Left kidney (tissue), 2 donors: ENCODE data around the gene UVRAG. TPM values are rescaled to one million over a fixed set of nuclear protein-coding genes. Genes with fewer than 3 reads are reported as not detected.

ENCODE experiments used
- DNase-seq: peaks from one replicate; pipeline ENCODE4 v3.0.0-alpha.2; 2013
- polyA plus RNA-seq: library from polyadenylated mRNA; unstranded; fragments of 120-200 nt; gene quantifications from one replicate; pipeline ENCODE4 v1.2.1, GENCODE V29; 2013; ENCODE audit not compliant: insufficient read length

UVRAG gene
- polyA plus RNA-seq, 1 donor, result 19.5 TPM

DNA sequence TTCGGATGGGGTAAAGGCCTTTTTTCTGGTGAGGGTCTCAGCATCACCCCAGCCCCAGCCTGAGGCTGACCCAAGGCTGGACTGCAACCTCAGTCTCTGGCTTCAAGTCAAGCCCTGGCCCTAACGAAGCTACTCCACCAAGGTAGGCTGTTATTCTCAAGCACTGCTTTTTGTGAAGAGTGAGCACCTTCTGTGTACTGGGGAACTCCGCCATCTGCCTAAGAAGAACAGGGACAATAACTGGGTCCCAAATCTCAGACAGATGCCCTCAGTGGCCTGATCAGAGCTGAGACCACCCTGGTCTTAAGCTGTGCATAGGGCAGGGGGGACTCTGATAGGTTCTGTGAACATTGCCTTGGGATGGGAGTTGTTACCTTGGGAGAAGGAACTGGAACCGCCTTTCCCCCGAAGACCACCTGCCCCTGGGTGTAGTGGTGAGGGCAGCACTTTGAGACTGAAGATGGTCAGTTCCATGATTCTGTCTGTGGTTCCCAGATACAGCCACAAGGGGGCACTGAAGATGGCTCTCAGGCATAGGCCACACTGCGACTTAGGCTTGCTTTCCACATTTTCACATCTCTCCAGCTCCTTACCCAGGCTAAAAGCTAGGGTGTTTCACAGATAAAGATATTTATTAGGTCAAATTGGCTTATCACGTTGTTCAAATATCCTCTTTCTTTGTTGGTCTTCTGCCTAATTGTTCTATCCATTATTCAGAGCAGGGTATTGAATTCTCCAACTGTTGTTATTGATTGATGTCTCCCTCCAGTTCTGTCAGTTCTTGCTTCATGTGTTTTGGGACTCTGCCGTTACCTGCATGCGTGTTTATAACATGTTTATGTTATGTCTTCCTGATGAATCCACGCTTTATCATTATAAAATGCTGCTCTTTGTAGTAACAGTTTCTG, 11.8 kb upstream of the UVRAG start:
- peak; percentile 73 for DNase-seq

DNA sequence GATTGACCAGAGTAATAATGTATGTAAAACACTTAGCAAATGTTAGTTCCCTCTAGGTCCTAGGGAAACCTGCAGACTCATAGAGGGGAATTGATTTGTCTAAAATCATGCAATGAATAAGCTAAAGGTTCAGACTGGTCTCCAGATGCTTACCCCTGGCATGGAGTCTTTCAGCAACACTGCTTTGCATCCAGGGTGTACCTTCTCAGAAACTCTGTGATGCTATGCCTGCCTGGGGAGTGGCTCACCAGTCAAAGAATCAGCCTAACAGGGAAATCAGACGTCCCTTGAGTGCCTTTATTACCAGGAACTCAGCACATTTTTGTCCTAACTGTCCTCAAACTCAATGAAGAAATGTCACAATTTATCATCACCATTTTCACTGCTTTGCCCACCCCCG, 5.9 kb upstream of the UVRAG start:
- DNase-seq, result no peak

- no peak for DNase-seq
These were observed 5.0 kb upstream of the UVRAG start for GRCh38 chr11:75809991-75810390.

DNA sequence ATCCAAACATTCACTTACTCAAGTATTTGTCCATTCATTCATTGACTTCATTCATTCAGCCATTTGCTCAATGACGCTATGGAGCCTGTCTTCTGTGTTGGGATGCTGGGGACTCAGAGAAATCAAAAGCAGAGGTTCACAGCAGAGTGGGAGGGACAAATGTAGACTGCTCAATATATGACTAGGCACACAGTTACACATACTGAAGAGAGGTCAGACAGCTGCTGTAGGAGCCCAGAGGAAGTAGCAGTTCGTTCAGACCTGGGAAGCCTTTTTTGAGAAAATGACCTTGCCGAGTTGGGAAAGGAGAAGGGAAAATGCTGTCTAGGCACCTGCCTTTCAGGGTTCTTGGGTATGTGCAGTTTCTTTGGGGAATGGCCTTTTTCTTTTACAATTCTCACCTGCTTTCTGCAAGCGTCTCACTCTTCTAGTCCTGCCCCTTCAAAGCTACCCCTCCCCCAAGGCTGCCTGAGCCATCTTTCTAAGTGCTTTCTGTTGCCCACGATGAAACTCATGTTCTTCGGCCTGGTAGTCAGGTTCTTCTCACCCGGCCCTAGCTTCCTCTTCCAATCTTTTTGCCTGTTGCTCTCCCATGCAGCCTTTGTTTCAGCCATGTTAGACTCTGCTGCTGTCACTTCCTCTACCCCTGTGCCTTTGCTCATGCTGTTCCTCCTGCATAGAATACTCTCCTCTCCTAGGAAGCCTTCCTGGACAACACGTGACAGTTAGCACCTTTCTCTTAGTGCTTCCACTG, 4.2 kb upstream of the UVRAG start:
- no peak for DNase-seq

GRCh38 chr11:75811485-75811884, 3.5 kb upstream of the UVRAG start:
- no peak for DNase-seq

DNA sequence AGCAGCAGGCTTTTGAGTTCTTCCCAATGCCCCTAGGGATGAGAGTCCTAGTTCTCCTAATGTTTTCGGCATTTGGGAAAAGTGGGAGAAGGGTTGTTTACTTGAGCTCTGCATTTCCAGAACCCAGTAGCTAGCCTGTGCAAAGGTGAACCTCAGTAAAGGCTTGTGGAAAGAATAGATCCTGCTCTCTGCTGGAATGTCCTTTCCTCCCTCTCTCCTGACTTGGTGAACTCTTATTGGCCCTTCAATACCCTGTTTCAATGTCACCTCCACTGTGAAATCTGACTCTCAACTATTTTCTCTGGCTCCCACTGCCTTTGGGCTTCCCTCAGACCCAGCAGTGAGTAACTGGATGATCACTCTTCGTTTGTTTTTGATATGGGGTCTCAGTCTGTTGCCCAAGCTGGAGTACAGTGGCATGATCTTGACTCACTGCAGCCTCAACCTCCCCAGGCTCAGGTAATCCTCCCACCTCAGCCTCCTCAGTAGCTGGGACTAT, 2.4 kb upstream of the UVRAG start:
- no peak for DNase-seq

DNA sequence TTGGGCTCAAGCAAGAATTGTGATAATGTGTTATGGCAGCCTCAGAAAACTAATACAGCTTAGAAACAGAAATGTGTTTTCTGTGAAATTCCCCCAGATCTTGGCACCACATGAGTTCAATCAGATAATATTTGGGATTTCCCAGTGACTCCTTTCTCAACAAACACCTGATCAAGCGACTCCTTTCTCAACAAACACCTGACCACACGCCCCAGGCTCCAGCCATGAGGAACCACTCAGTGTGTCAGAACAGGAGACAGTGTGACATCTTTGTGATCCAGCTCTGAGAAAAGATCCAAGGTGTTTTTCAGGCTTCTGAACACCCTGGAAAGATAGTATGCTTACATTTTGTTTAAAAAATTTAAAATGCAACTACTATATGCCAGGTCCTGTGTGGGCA, 1.9 kb upstream of the UVRAG start:
- no peak for DNase-seq

DNA sequence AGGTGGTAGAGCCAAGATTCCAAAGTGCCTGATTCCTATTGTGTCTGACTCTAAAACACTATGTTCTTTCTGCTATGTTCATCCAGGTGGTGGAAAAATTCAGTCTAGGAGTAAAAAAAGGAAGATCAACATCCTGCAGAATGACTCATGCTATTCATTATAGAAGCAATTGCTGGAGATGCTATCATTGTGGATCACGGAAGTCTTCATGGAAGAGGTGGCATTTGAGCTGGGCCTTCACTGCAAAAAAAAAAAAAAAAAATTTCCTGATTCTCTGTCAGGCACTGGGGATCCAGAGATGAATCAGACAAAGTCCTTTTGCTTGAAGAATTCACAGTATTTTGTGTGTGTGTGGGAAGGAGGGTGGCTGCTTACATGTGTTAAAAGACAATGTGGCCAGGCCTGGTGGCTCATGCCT, 1.4 kb upstream of the UVRAG start:
- no peak for DNase-seq

DNA sequence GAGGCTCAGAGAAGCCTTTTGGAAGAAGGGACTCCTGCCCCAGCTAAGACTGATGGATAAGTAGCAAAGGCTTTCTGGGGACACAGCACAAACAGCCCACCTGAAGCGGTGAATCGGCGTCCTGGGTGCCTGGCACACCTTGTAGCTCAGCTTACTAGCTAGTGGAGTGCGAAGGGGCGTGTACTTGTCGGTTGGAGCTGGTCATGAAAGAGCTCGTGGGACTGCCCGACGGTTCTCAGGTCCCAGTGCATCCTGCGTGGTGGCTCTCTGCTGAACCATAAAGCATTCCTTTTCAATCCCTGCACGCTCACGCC, 690 bp upstream of the UVRAG start:
- no peak for DNase-seq

DNA sequence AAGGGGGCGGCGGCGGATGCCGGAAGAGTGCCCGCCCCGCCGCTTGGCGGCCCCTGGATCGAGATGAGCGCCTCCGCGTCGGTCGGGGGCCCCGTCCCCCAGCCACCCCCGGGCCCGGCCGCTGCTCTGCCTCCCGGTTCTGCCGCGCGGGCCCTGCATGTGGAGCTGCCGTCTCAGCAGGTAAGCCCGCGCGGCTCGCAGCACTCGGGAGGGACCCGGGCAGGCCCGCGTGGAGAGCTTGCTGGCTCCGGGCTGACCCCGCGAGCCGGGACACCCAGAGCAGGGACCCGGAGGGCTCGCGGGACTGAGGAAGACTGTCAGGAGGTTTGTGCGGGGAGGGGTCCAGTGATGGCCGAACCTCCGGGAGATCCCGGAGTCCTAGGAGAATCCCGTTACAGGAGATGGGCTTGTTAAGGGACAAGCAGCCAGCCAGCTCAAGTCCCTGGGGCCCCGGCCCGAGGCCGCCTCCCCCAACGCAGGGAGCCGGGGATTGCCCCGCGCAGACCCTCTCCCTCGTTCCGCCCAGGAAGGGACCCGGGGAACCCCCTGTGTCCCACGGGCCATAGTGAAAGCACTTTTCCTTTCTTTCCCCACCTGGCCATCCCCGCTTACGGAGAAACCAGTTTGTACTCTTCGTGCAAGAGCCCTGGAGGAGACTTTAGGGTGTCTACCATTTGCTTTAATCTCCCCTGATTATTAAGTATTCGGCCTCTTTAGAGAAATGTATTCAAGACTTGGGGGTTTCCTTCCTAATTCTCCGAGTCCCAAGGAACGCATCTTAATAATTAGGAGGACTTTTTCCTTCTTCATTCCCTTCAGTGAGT, 547 bp downstream of the UVRAG start:
- no peak for DNase-seq

DNA sequence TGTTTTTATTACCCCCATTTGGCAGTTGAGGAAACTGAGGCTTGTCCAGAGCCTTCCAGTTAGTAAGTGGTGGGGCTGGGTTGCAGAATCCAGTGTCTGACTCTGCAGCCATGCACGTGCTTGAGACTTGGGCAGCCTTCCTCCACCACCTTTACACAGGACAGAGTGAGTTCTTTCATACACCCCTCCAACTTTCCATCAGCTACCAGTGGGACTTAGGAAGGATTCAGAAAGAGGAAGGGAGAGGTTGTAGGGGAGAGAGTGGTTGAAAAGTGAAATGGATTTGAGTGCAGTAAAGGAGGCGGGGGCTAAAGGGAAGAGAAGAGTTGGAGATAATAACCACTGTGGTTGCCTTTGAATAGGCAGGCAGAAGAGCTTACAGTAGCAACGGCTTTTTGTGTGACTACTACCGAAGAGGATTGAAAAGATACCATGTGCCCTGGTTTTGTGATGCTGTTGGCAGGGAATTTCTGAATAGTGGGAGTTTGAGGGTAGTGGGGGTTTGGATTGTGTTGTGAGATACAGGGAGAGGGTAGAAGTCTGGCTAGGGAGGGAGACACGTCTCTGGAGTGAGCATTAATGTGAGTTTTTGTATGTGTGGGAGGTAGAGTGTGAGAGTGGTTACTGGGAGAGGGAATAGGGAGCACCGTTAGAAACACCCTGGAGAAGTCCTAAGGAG, 1.7 kb downstream of the UVRAG start:
- no peak for DNase-seq

GRCh38 chr11:75820645-75821044, 5.6 kb downstream of the UVRAG start:
- no peak for DNase-seq

- DNase-seq, result no peak
These were observed 6.2 kb downstream of the UVRAG start for GRCh38 chr11:75821202-75821601.

GRCh38 chr11:75822541-75822940, 7.5 kb downstream of the UVRAG start:
- no peak for DNase-seq

DNA sequence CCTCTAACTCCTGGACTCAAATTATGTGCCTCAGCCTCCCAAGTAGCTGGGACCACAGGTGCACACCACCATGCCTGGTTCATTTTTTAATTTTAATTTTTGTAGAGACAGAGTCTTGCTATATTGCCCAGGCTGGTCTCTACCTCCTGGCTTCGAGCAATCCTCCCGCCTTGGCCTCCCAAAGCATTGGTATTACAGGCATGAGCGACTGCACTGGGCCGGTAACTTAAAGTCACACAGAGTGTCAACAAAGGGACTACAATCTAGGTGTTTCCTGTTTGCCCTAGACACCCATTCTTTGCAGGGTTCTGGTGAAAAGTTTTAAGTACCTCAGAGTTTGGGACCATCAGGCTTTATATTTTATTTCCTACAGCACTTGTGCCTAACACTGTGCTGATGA, 8.4 kb downstream of the UVRAG start:
- no peak for DNase-seq

GRCh38 chr11:75823946-75824345, 8.9 kb downstream of the UVRAG start:
- DNase-seq, result no peak

DNA sequence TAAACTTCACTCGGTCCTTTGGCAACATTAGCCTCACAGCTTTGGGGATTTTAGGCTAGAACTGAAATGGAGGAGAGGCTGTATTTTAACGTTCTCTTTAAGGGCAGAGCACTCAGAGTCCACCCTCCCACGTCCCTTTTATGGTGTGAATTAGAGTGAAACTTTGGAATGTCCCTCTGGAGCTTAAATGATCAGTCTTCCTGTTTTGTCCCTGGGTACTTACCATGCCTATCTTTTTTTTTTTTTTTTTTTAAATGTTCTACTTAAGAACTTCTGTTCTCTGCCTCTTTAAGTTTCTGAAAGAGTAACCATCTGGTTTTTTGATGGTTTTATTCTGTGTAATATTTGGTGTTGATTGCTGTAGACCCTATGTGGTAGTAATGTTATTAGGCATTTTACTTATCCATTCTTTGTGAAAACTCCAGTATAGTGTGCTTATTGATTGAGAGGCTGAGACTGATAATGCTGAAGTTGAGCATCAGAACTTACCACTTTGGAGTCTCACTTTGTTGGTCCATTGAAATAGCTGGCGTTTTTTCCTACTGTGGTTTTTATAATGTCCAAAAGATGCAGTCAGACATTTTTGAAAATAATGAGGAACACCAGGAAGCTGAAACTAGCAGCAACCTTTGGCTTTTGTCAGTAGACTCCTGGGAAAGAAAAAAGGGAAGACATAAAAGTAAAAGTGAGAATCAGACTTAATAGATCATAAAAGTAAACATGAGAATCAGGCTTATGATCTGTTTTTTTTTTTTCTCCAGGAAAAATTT, 11.6 kb downstream of the UVRAG start:
- DNase-seq, result peak; percentile 47

DNA sequence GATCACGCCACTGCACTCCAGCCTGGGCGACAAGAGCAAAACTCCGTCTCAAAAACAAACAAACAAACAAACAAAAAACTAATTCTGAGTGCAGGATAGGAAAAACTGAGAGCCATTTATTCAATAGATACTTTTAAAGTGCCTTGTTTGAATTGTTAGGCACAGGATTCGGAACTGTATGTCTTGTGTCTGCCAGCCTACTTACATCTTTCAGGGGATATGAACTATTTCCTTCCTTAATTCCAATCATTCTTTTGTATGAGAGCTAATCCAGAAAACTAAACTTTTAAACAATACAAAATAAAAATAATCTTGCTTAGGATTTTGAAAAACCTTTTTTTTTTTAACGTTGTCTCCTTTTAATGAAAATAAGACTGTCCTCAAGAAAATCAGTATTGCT, 12.6 kb downstream of the UVRAG start:
- DNase-seq, result no peak

- no peak for DNase-seq
These were observed 17.0 kb downstream of the UVRAG start for GRCh38 chr11:75831915-75832502.

DNA sequence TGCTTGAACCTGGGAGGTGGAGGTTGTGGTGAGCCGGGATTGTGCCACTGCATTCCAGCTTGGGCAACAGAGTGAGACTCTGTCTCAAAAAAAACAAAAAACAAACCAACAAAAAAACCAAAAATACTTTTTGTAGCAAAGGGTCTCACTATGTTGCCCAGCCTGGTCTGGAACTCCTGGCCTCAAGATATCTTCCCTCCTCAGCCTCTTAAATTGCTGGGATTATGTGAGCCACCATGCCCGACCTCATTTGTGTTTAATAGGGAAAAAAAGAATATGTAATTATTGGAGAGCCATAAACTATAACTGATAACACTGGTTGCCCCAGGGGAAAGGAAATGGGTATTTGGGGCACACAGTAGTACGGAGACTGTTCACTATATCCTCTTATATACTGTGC, 19.7 kb downstream of the UVRAG start:
- no peak for DNase-seq

DNA sequence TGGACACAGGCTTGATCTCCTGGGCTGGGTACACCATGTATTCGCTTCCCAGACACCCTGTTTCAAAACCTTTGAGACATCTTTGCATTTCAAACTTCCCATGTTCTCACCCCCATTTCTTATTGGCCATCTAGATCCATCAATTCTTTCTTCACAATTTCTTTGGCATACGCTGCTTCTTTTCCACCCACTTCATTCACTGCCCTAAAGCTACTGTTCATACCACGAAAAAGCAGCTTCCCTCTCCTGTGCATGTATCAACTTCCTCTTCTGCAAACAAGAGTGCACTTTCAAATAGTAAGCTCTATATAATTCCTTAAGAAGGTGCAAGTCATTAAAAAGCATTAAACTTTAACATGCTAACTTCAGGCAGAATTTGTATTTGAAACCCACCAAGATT, 21.4 kb downstream of the UVRAG start:
- no peak for DNase-seq
